Endothelial cell (in vitro differentiated cells): ENCODE measurements around the gene CDH23. TPM values are rescaled to one million over a fixed set of nuclear protein-coding genes. Genes with fewer than 3 reads are reported as not detected.

Source experiments
- DNase-seq: peaks from one replicate; pipeline ENCODE4 v3.0.0; 2021; ENCODE audit warnings: low spot score
- H3K27ac Mint-ChIP-seq: one replicate; pipeline ENCODE4 v1.8.0; 2021; ENCODE audit warnings: mixed read lengths, inconsistent platforms; ENCODE audit not compliant: unreplicated experiment
- H3K27me3 Mint-ChIP-seq: one replicate; pipeline ENCODE4 v1.8.0; 2021; ENCODE audit warnings: mild to moderate bottlenecking, moderate library complexity, mixed read lengths, inconsistent platforms; ENCODE audit not compliant: unreplicated experiment
- H3K36me3 Mint-ChIP-seq: one replicate; pipeline ENCODE4 v1.8.0; 2021; ENCODE audit warnings: mild to moderate bottlenecking, low read depth, mixed read lengths, inconsistent platforms; ENCODE audit not compliant: unreplicated experiment
- H3K4me1 Mint-ChIP-seq: one replicate; pipeline ENCODE4 v1.8.0; 2021; ENCODE audit warnings: mild to moderate bottlenecking, mixed read lengths, inconsistent platforms; ENCODE audit not compliant: unreplicated experiment
- H3K4me3 Mint-ChIP-seq: one replicate; pipeline ENCODE4 v1.8.0; 2021; ENCODE audit warnings: mild to moderate bottlenecking, mixed read lengths, inconsistent platforms; ENCODE audit not compliant: unreplicated experiment
- H3K9me3 Mint-ChIP-seq: one replicate; pipeline ENCODE4 v1.8.0; 2021; ENCODE audit warnings: mixed read lengths, inconsistent platforms; ENCODE audit not compliant: unreplicated experiment
- total RNA-seq: library from RNA; stranded (reverse); fragmentation: NEBNext Ultra II Directional; extraction: Animal tissue kit (Norgen Biotek cat#: 25700); gene quantifications from one replicate; pipeline ENCODE4 v1.2.1, GENCODE V29; 2021; ENCODE audit not compliant: unreplicated experiment
- TF ChIP-seq, protein P1 (sequence below): fragments of 200-600 bp; sonication (generic); IDR thresholded peaks from one replicate; pipeline ENCODE4 v1.5.0; 2021; ENCODE audit warnings: antibody characterized with exemption; ENCODE audit not compliant: unreplicated experiment

The CDH23 gene
- total RNA-seq, 1 donor from 2014 or later: 0.54 TPM

DNA sequence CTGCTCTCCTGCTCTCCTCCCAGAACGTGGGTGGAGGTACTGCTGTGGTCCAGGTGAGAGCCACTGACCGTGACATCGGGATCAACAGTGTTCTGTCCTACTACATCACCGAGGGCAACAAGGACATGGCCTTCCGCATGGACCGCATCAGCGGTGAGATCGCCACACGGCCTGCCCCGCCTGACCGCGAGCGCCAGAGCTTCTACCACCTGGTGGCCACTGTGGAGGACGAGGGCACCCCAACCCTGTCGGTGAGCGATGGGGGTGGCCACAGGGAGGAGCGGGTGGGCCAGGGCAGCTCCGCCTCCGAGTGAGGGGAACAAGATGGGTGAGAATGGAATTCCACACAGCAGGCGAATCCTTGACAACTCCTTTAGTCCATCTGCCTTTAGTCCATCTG lies 345.0 kb downstream of the CDH23 start:
- DNase-seq: no peak
- Mint-ChIP-seq H3K4me1 (peaks cover 16% of the 10 kb centered on the region), H3K27me3 (no peaks in the 10 kb centered on the region), H3K4me3 (no peak overlapping the region), H3K9me3 (no peaks in the 10 kb centered on the region), H3K27ac (no peak overlapping the region), H3K36me3 (no peaks in the 10 kb centered on the region)
- TF ChIP-seq, protein P1, sequence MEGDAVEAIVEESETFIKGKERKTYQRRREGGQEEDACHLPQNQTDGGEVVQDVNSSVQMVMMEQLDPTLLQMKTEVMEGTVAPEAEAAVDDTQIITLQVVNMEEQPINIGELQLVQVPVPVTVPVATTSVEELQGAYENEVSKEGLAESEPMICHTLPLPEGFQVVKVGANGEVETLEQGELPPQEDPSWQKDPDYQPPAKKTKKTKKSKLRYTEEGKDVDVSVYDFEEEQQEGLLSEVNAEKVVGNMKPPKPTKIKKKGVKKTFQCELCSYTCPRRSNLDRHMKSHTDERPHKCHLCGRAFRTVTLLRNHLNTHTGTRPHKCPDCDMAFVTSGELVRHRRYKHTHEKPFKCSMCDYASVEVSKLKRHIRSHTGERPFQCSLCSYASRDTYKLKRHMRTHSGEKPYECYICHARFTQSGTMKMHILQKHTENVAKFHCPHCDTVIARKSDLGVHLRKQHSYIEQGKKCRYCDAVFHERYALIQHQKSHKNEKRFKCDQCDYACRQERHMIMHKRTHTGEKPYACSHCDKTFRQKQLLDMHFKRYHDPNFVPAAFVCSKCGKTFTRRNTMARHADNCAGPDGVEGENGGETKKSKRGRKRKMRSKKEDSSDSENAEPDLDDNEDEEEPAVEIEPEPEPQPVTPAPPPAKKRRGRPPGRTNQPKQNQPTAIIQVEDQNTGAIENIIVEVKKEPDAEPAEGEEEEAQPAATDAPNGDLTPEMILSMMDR: no peak

DNA sequence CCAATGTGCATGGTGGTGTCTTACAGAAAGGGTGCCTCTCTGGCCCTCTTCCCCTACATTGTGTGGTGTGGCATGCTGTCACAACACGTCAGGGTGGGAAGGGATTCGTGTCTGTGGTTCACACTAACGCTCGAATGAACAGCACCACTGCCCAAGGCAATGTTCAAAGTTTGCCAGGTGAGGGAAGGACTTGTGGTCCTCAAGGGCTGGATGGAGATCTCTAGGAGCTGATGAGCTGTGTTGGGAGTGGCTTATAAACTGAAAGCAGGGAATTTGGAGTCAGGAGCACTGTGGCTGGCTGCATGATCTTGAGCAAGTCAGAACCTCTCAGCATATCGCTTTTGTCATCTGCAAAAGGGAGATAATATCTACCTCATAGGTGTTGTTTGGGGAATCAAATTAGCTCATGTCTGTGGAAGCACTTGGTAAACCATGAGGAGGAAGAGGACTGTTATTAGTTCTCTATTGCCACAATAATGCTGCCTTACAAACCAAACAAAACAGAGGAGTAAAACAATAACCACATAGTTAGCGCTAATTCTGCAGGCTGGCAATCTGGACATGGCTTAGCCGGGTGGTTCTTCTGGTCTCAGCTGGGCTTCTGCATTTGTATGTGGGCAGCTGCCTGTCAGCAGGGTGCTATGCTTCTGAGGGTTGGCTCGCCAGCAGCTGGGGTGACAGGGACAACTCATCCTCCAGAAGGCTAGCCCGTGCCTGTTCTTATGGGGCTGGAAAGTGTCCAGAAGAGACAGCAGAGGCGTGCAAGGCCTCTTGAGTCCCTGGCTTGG lies 345.8 kb downstream of the CDH23 start:
- Mint-ChIP-seq H3K4me3 (no peak overlapping the region), H3K9me3 (no peaks in the 10 kb centered on the region), H3K36me3 (peaks cover 2% of the 10 kb centered on the region), H3K27me3 (peaks cover 6% of the 10 kb centered on the region), H3K4me1 (peaks cover 20% of the 10 kb centered on the region), H3K27ac (no peak overlapping the region)
- DNase-seq: no peak
- TF ChIP-seq, protein P1: no peak

DNA sequence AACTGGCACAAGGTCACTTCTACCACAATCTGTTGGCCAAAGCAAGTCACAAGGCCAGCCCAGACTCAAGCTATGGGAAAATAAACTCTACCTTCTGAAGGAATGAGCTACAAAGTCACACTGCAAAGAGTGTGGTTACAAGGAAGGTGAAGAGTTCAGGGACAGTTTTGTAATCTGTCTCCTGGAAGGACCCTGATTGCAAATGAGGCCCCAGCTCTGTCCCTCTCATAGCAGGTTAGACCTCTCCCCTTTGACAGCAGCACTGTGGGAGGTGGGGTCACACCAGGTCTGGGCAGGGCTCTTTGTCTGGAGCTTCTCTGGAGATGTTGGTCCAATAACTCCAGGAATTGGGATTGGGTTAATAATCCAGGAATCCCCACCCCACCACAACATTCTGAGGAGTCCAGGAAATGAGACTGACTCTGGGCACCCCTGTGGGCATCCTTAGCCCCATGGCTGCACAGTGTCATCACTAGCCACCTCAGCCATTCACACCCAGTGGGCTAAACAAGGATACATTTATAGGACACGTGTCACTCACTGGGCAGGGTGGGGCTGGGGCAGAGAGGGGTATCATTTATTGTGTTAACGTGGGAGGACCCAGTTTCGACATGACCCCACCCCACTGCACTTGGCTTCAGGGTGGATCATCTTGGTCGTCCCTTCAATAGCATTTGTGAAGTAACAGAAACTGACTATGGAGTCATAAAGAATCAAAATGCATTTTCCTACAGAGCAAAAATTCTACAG lies 346.5 kb downstream of the CDH23 start:
- no peak for DNase-seq
- TF ChIP-seq, protein P1: no peak
- Mint-ChIP-seq H3K36me3 (peaks cover 3% of the 10 kb centered on the region), H3K4me1 (peaks cover 23% of the 10 kb centered on the region), H3K4me3 (no peak overlapping the region), H3K27ac (no peak overlapping the region), H3K9me3 (no peaks in the 10 kb centered on the region), H3K27me3 (peaks cover 10% of the 10 kb centered on the region)

DNA sequence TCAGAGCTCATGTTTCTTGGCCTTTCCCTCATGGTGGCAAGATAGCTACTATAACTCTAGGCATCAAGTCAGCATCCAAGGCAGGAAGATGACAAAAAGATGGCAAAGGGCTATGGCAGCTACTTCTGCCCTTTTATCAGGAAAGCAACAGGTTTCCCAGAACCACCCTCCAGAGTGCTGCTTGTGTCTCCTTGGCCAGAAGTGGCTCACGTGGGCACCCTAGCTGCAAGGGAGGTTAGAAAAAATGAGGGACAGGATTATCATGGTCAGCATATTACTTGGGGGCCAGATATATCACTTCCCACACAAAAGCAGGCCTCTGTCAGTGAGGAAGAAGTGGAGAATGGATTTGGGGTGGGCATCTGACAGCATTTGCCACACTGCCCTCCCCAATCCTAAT lies 347.1 kb downstream of the CDH23 start:
- no peak overlapping the region for H3K27ac Mint-ChIP-seq
- no peaks in the 10 kb centered on the region for H3K9me3 Mint-ChIP-seq
- no peak for DNase-seq
- peaks cover 29% of the 10 kb centered on the region for H3K4me1 Mint-ChIP-seq
- TF ChIP-seq, protein P1: no peak
- H3K27me3 Mint-ChIP-seq: peaks cover 10% of the 10 kb centered on the region
- H3K4me3 Mint-ChIP-seq: no peak overlapping the region
- peaks cover 3% of the 10 kb centered on the region for H3K36me3 Mint-ChIP-seq
